DOHH2 (cell line): ENCODE data around the gene TMEM41A.

Experiments used
- H3F3A ChIP-seq: fragments of 200-600 bp; sonication (generic), shearing (Covaris generic); 2 replicates; pipeline ENCODE4 v1.6.0; 2016; ENCODE audit warnings: antibody characterized with exemption, mild to moderate bottlenecking; ENCODE audit not compliant: control insufficient read depth, insufficient read depth
- H3K27ac ChIP-seq: fragments of 200-600 bp; sonication (generic); 2 replicates; pipeline ENCODE4 v1.5.1; 2014; ENCODE audit warnings: low read depth, mild to moderate bottlenecking, low read length, moderate library complexity
- H3K27me3 ChIP-seq: fragments of 200-600 bp; sonication (generic); 2 replicates; pipeline ENCODE4 v1.6.1; 2014; ENCODE audit warnings: mild to moderate bottlenecking, low read length, mixed read lengths; ENCODE audit not compliant: control insufficient read depth
- H3K36me3 ChIP-seq: fragments of 200-600 bp; sonication (generic); 2 replicates; pipeline ENCODE4 v1.6.1; 2014; ENCODE audit warnings: mild to moderate bottlenecking, low read length, moderate library complexity, mixed read lengths; ENCODE audit not compliant: control insufficient read depth
- H3K4me1 ChIP-seq: fragments of 200-600 bp; sonication (generic); 2 replicates; pipeline ENCODE4 v1.6.1; 2014; ENCODE audit warnings: mild to moderate bottlenecking, low read length, mixed read lengths; ENCODE audit not compliant: control insufficient read depth
- H3K4me2 ChIP-seq: fragments of 200-600 bp; sonication (generic); 2 replicates; pipeline ENCODE4 v1.6.0; 2014; ENCODE audit warnings: mild to moderate bottlenecking, low read length, moderate library complexity
- H3K4me3 ChIP-seq: fragments of 200-600 bp; sonication (generic); 2 replicates; pipeline ENCODE4 v1.5.1; 2014; ENCODE audit warnings: mild to moderate bottlenecking, low read length, mixed read lengths
- H3K79me2 ChIP-seq: fragments of 200-600 bp; sonication (generic); 2 replicates; pipeline ENCODE4 v1.6.1; 2014; ENCODE audit warnings: mild to moderate bottlenecking, low read length, mixed read lengths; ENCODE audit not compliant: control insufficient read depth
- H3K9me2 ChIP-seq: fragments of 200-600 bp; sonication (generic); replicated peaks from 2 replicates; pipeline ENCODE4 v1.6.1; 2014; ENCODE audit warnings: mild to moderate bottlenecking, low read length, mixed read lengths; ENCODE audit not compliant: control insufficient read depth
- H3K9me3 ChIP-seq: fragments of 200-600 bp; sonication (generic); 2 replicates; pipeline ENCODE4 v1.6.1; 2014; ENCODE audit warnings: antibody characterized with exemption, low read length, mixed read lengths; ENCODE audit not compliant: control insufficient read depth, insufficient read depth
- H4K20me1 ChIP-seq: fragments of 200-600 bp; sonication (generic); 2 replicates; pipeline ENCODE4 v1.6.0; 2014; ENCODE audit warnings: low read depth, mild to moderate bottlenecking, antibody characterized with exemption, low read length, moderate library complexity; ENCODE audit not compliant: control insufficient read depth, insufficient read depth
- EZH2phosphoT487 ChIP-seq: fragments of 200-600 bp; sonication (generic); IDR thresholded peaks from 2 replicates; pipeline ENCODE4 v1.6.1; 2017; ENCODE audit warnings: borderline replicate concordance, mild to moderate bottlenecking, antibody characterized with exemption, low read length, moderate library complexity, mixed read lengths
- TF ChIP-seq, protein P1 (sequence below): fragments of 200-600 bp; sonication (generic); IDR thresholded peaks from one replicate; pipeline ENCODE4 v1.5.1; 2014; ENCODE audit warnings: antibody characterized with exemption, mild to moderate bottlenecking, low read depth, low read length; ENCODE audit not compliant: poor library complexity, severe bottlenecking

The TMEM41A gene

GRCh38 chr3:185439745-185440466 lies 58.9 kb downstream of the TMEM41A start:
- Histone ChIP-seq H3K36me3 (no peaks in the 10 kb centered on the region), H3K9me3 (no peaks in the 10 kb centered on the region), H3K4me3 (no peak overlapping the region), H3F3A (no peaks in the 10 kb centered on the region), H3K4me1 (no peaks in the 10 kb centered on the region), H3K27ac (no peak overlapping the region), H3K4me2 (no peak overlapping the region), H4K20me1 (no peaks in the 10 kb centered on the region), H3K9me2 (no peaks in the 10 kb centered on the region), H3K27me3 (no peaks in the 10 kb centered on the region), H3K79me2 (no peaks in the 10 kb centered on the region)
- TF ChIP-seq, protein P1, sequence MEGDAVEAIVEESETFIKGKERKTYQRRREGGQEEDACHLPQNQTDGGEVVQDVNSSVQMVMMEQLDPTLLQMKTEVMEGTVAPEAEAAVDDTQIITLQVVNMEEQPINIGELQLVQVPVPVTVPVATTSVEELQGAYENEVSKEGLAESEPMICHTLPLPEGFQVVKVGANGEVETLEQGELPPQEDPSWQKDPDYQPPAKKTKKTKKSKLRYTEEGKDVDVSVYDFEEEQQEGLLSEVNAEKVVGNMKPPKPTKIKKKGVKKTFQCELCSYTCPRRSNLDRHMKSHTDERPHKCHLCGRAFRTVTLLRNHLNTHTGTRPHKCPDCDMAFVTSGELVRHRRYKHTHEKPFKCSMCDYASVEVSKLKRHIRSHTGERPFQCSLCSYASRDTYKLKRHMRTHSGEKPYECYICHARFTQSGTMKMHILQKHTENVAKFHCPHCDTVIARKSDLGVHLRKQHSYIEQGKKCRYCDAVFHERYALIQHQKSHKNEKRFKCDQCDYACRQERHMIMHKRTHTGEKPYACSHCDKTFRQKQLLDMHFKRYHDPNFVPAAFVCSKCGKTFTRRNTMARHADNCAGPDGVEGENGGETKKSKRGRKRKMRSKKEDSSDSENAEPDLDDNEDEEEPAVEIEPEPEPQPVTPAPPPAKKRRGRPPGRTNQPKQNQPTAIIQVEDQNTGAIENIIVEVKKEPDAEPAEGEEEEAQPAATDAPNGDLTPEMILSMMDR = no peak
- TF ChIP-seq EZH2phosphoT487 = no peak
